Activated gamma-delta T cell treated with Interleukin-2 at 50 U/mL for 16 hours (primary cell): ENCODE measurements around the gene MRPS2.
A peak's percentile ranks its signal among the peaks of the same experiment; 100 is the strongest.
"Not testable (repeated sequence)": the region's sequence is repeated elsewhere in the genome, so short reads cannot be mapped to it uniquely, and the experiment has no call there.

Experiments
- DNase-seq: peaks from one replicate; pipeline ENCODE4 v3.0.0-alpha.2; 2020

MRPS2 gene

DNA sequence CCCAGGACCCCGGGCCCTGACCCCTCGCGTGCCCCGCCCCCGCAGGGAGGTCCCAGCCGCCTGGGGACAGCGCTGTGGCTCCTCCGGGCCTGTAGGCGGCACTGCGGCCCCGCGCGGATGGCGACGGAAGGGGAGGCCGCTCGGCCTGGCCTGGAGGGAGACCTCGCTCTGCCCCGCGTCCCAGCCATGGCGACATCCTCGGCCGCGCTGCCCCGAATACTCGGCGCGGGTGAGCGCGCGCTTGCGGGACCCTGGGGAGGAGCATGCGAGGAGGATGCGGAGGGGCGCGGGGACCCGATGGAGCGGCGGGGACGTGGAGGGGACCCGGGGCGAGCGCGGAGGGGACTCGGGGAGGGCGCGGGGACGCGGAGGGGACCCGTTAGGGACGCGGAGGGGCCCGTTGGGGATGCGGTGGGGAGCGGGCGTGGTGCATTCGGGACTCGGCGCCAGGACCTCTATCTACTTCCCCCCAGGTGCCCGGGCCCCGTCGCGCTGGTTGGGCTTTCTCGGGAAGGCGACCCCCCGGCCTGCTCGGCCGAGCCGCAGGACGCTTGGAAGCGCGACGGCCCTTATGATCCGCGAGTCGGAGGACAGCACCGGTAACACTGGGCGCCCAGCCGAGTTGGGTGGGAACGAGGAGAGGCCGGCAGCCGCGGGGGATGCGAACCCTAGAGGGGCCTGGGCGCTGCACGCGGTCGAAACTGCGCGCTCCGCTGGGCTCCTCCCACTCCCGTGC lies at the start of gene MRPS2:
MRPS2 (plus strand) TSS at position 158 of the 736 bp plus-strand sequence; CDS start at position 187, 29 bp downstream.
- peak; percentile 80 for DNase-seq

DNA sequence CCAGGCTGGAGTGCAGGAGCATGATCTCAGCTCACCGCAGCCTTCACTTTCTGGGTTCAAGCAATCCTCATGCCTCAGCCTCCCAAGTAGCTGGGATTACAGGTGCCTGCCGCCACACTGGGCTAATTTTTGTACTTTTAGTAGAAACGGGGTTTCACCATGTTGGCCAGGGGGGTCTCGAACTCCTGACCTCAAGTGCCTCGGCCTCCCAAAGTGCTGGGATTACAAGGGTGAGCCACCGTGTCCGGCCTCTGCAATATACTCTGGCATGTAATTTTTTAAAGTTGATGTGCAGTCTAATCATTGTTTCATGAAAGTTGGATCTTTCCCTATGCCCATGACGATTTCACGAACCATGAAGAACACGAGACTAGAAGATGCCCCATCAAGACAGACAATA lies 49.5 kb upstream of the MRPS2 start:
- DNase-seq: no peak

DNA sequence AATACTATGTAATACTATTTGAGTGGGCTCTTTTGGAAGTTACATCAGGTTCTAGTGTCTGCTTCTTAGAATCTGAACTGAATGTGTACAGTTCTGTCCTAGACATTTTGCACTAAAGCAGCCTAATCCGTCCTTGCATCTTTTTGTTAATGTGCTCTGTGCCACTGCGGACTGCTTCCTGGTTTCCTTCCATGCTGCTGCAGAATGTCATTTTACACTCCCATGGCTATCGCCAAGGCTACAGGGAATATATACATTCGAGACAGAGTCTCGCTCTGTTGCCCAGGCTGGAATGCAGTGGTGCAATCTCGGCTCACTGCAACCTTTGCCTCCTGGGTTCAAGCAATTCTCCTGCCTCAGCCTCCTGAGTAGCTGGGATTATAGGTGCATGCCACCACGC lies 48.6 kb upstream of the MRPS2 start:
- DNase-seq: not testable (repeated sequence)

DNA sequence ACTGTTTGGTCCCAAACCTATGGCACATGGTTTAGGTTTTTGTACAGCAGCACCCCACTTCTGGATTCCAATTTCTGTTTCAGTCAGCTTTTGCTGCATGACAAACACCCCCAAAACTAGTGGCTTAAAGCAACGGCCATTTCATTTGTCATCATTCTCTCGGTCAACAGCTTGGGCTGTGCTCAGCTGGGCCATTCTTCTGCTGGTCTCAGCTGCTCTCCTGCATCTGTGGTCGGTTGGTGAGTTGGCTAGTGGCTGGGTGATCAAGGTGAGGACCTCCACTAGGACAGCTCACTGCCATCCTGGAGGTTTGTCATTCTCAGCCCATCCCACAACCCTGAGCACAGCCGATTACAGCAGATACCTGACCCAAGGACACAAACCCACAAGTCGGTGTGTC lies 45.7 kb upstream of the MRPS2 start:
- no peak for DNase-seq

DNA sequence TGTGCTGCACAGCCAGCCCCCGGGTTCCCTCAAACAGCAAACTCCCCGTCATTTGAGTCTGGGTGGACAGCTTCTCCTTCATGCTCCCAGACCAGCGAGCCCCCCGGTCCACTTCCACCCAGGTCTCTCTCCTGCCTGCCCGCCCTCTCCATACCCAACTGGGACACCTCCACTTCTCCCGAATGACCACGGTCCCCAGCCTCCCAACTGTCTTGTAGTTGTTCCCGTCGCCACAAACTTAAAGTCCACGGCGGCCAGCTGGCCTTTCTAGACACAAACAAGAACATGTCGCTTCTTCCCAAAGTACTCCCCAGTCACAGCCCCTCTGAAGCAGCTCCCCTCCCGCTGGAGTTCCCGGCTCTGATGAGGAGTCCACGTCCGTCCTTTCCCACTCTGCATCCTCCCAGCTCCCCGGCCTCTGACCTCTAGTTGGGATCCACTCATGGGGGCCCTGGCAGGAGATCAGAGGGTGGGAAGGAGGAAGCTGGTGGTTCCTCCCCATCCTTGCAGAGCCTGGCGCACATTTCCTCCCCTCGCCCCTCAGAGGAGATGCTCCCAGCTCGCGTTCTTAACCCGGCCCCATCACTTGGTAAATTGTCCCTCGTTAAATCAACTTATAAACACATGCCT lies 45.0 kb upstream of the MRPS2 start:
- no peak for DNase-seq

GRCh38 chr9:135456436-135457104 lies 43.9 kb upstream of the MRPS2 start:
- DNase-seq: no peak

DNA sequence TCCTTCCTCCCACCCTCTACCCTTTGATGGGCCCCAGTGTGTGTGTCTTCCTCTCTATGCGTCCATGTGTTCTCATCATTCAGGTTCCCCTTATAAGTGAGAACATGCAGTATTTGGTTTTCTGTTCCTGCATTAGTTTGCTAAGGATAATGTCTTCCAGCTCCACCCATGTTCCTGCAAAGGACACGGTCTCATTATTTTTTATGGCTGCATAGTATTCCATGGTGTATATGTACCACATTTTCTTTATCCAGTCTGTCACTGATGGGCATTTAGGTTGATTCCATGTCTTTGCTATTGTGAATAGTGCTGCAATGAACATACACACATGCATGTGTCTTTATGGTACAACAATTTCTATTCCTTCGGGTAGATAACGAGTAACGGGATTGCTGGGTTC lies 42.0 kb upstream of the MRPS2 start:
- not testable (repeated sequence) for DNase-seq

DNA sequence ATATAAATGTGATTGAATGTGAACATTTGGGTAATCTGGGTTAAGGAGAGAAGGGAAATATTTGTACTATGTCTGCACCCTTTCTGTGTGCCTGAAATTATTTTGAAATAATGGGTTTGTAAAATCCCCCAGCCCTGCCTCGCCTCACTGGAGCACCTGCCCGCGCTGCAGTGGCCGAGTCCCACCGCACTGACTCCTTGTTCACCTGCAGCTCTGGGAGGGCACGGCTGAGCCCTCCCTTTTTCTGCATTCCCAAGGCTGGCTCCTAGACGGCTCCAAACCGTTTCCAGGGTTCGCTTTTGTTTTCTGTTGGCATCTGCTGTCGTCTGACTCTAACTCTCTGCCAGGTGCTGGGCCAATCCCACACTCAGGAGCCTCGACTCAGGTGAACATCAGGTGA lies 38.5 kb upstream of the MRPS2 start:
- DNase-seq: no peak

- DNase-seq: no peak
These were observed 37.3 kb upstream of the MRPS2 start for GRCh38 chr9:135463140-135463539.

DNA sequence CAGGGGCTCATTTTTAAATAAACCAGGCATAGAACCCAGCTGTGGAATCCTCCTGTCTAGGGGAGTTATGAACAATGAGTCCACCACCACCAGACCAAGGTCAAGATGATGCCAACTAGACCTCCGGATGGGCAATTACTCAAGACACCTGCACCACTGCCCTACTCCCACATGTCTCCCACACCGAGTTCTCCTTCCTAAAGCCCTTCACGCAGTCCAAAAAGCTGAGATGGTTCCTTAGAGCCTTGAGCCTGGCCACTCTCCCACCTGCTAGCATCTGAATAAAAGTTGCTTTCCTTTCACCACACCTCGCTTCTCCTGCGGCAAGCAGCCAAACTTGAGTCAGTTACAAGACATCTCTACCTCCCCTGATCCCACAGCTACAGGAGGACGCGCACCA lies 36.3 kb upstream of the MRPS2 start:
- DNase-seq: no peak

GRCh38 chr9:135468854-135469521 lies 31.5 kb upstream of the MRPS2 start:
- DNase-seq: no peak

- no peak for DNase-seq
These were observed 28.5 kb upstream of the MRPS2 start for GRCh38 chr9:135471791-135472640.

DNA sequence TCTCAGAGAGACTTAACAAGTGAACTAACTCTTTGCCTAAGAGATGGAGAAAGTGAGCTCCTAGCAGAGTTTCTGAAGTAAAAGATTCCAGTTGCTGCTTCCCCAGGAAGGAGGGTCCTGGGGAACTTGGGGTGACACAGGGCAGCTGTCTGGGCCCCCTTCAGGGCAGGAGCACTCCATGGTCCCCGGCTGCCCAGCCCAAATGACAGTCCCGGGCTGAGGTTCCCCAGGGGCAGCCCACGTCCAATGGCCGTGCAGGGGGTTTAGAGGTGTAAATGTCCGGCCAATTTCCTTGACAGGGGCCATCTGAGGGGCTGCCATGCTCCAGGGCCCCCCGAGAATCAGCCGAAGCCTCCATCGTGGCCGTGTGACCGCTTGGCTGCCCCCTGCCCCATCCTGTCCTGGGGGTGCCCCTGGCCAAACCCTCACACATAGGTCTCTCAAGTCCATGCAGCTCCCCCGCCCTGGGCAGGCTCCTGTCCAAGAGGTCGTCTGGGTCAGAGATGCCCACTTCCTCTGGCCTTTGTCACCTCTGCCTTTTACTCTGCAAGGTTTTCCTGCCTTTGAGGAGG lies 26.4 kb upstream of the MRPS2 start:
- no peak for DNase-seq

- DNase-seq: no peak
These were observed 25.6 kb upstream of the MRPS2 start for GRCh38 chr9:135474915-135475314.

GRCh38 chr9:135476561-135477355 lies 23.7 kb upstream of the MRPS2 start:
- DNase-seq: no peak

DNA sequence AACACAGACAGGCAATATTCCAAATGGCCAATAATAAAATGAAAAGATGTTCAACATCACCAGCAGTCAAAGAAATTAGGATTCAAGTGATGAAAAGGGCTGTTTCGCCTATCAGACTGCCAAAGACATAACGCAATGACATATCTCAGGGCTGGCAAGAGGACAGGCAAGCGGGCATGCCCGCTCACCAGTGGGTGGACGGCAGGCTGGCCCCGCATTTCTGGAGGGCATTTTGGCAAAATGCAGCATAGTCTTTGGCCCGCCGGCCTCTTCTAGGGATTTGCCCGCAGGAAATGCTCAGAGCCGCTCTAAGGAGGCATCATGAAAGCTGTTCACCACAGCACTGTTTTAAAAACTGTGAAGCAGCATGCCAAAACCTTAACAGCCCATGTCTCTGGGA lies 22.3 kb upstream of the MRPS2 start:
- no peak for DNase-seq

- DNase-seq: no peak
These were observed 21.5 kb upstream of the MRPS2 start for GRCh38 chr9:135478829-135479468.

- no peak for DNase-seq
These were observed 20.9 kb upstream of the MRPS2 start, which contains the start of gene PPP1R26 for GRCh38 chr9:135479469-135480052. TSS of gene PPP1R26 (plus strand) at chr9:135479782. CDS start at chr9:135484511, 4,729 bp downstream.

- DNase-seq: no peak
These were observed 20.2 kb upstream of the MRPS2 start for GRCh38 chr9:135480071-135480939.
